IPS-20b (cell line): Measurements from ENCODE around the gene LIMS1.
A peak's percentile ranks its signal among the peaks of the same experiment; 100 is the strongest.

Experiments
- H3K27ac ChIP-seq: one replicate; pipeline ENCODE4 v1.5.1; 2013; ENCODE audit warnings: low read length
- H3K27me3 ChIP-seq: 2 replicates; pipeline ENCODE4 v1.6.1; 2013; ENCODE audit warnings: mild to moderate bottlenecking, low read length, inconsistent platforms; ENCODE audit not compliant: insufficient read depth
- H3K36me3 ChIP-seq: 2 replicates; pipeline ENCODE4 v1.6.1; 2013; ENCODE audit warnings: low read depth, mild to moderate bottlenecking, inconsistent platforms, low read length, moderate library complexity; ENCODE audit not compliant: insufficient read depth
- H3K4me1 ChIP-seq: 2 replicates; pipeline ENCODE4 v1.6.1; 2013; ENCODE audit warnings: mild to moderate bottlenecking, control low read depth, inconsistent platforms, low read length, moderate library complexity; ENCODE audit not compliant: insufficient read depth
- H3K4me3 ChIP-seq: 2 replicates; pipeline ENCODE4 v1.5.1; 2013; ENCODE audit warnings: mild to moderate bottlenecking, low read length, inconsistent platforms
- H3K9ac ChIP-seq: 2 replicates; pipeline ENCODE4 v1.6.1; 2013; ENCODE audit warnings: low read depth, mild to moderate bottlenecking, inconsistent platforms, low read length, moderate library complexity
- H3K9me3 ChIP-seq: 2 replicates; pipeline ENCODE4 v1.6.1; 2013; ENCODE audit warnings: mild to moderate bottlenecking, low read depth, low read length, inconsistent platforms; ENCODE audit not compliant: insufficient read depth

Gene LIMS1

GRCh38 chr2:108611021-108611420 is 76.8 kb downstream of the LIMS1 start:
- Histone ChIP-seq H3K4me1 (peaks cover 8% of the 10 kb centered on the region; the same call in 1 of the 2 replicates), H3K9me3 (no peaks in the 10 kb centered on the region), H3K27me3 (no peaks in the 10 kb centered on the region), H3K36me3 (no peaks in the 10 kb centered on the region), H3K4me3 (no peak overlapping the region), H3K27ac (no peak overlapping the region), H3K9ac (no peak overlapping the region)

DNA sequence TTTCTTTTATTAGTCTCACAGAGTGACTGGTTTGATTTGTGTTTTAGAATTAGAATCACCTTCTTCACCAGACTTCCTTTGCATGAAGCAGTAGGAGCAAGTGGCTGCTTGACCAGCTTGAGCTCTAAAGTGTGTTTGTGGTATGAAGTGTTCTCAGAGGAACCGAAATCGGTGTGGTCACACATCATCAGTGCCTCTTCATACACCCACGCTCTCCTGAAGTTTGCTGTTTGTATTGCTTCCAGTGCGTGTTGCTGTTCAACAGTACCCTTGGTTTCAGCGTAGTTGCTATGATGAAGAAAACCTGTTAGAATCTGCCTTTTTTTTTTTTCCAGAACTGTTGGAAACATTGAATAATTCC is 77.9 kb downstream of the LIMS1 start:
- no peak overlapping the region for H3K9ac ChIP-seq
- H3K9me3 ChIP-seq: no peaks in the 10 kb centered on the region
- no peak overlapping the region for H3K4me3 ChIP-seq

DNA sequence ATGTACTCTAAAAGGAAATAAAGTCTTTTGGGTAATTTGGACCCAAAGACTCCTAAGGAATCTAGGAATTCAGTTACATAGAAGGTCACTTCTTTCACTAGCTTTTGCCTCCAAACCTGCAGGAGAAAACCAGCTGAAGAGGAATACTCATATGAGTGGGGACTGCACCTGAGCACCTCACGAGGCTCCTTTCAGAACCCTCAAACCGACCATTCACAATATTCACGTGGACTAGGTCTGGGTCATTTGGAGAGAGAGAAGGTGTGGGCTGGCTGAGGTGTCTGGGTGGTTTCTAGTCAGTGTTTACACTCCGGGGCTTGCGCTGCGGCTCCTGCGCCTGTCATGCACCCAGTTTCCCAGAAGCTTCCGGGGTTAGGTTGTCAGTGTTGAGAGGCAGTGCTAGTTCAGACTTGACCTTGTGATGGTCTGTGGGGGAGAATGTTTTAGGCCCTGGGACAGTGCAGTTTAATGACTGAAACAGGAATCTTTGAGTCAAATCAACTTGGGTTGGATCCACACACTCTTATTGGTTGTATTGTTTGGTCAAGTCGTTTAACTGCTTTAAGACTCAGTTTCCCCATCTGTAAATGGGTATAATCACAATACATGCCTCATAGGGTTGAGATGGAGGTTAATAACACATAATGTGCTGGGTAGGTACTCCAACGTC is 78.4 kb downstream of the LIMS1 start:
- H3K27me3 ChIP-seq: no peaks in the 10 kb centered on the region
- H3K9ac ChIP-seq: no peak overlapping the region
- peaks cover 8% of the 10 kb centered on the region; the same call in 1 of the 2 replicates for H3K4me1 ChIP-seq
- no peaks in the 10 kb centered on the region for H3K9me3 ChIP-seq
- no peak overlapping the region for H3K27ac ChIP-seq
- H3K36me3 ChIP-seq: no peaks in the 10 kb centered on the region
- no peak overlapping the region for H3K4me3 ChIP-seq

More for the DNA sequence above, 77.9 kb downstream of the LIMS1 start:
- Histone ChIP-seq H3K27me3 (no peaks in the 10 kb centered on the region), H3K27ac (no peak overlapping the region), H3K36me3 (no peaks in the 10 kb centered on the region), H3K4me1 (peaks cover 8% of the 10 kb centered on the region; the same call in 1 of the 2 replicates)

- no peaks in the 10 kb centered on the region for H3K9me3 ChIP-seq
- no peaks in the 10 kb centered on the region for H3K36me3 ChIP-seq
- no peak overlapping the region for H3K4me3 ChIP-seq
- peaks cover 8% of the 10 kb centered on the region; the same call in 1 of the 2 replicates for H3K4me1 ChIP-seq
- peak overlapping the region; percentile 16; the same call in 1 of the 2 replicates for H3K9ac ChIP-seq
- no peak overlapping the region for H3K27ac ChIP-seq
- H3K27me3 ChIP-seq: no peaks in the 10 kb centered on the region
Observed at GRCh38 chr2:108613261-108614042, 79.2 kb downstream of the LIMS1 start.

DNA sequence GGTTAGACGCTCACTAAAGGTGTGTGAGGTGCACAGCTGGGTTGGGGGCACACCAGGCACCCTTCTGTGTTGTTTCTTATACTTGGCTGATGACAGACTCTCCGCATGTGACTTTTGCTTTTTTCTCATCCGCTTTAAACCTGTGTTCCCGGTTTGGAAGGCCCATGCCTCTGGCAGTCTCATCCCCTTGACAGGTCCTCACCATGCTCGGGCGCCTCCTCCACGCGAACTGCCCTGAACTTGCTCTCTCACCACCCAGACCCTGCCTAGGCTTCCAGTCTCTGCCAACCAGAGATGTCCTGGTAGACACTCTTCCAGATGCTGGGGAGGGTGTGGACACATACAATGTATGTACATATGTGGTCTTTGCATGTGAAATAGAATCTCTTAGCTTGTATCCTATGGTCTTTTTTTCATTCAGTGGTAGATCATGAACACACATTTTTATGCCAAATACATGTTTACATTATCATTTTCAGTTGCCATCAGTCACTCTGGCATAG is 79.8 kb downstream of the LIMS1 start:
- no peaks in the 10 kb centered on the region for H3K36me3 ChIP-seq
- H3K4me1 ChIP-seq: peaks cover 4% of the 10 kb centered on the region; the same call in 1 of the 2 replicates
- H3K9me3 ChIP-seq: no peaks in the 10 kb centered on the region
- no peak overlapping the region for H3K4me3 ChIP-seq
- no peak overlapping the region for H3K9ac ChIP-seq
- no peak overlapping the region for H3K27ac ChIP-seq
- no peaks in the 10 kb centered on the region for H3K27me3 ChIP-seq

- H3K4me3 ChIP-seq: no peak overlapping the region
- no peaks in the 10 kb centered on the region for H3K9me3 ChIP-seq
- H3K27ac ChIP-seq: no peak overlapping the region
- no peaks in the 10 kb centered on the region for H3K27me3 ChIP-seq
- H3K36me3 ChIP-seq: no peaks in the 10 kb centered on the region
- H3K9ac ChIP-seq: no peak overlapping the region
- no peaks in the 10 kb centered on the region for H3K4me1 ChIP-seq
Observed at GRCh38 chr2:108614659-108615058, 80.4 kb downstream of the LIMS1 start.

GRCh38 chr2:108615480-108616090 is 81.3 kb downstream of the LIMS1 start:
- H3K4me3 ChIP-seq: no peak overlapping the region
- peaks cover under 1% of the 10 kb centered on the region; the same call in 1 of the 2 replicates for H3K4me1 ChIP-seq
- no peak overlapping the region for H3K9ac ChIP-seq
- no peaks in the 10 kb centered on the region for H3K36me3 ChIP-seq
- no peaks in the 10 kb centered on the region for H3K27me3 ChIP-seq
- H3K27ac ChIP-seq: no peak overlapping the region
- no peaks in the 10 kb centered on the region for H3K9me3 ChIP-seq

DNA sequence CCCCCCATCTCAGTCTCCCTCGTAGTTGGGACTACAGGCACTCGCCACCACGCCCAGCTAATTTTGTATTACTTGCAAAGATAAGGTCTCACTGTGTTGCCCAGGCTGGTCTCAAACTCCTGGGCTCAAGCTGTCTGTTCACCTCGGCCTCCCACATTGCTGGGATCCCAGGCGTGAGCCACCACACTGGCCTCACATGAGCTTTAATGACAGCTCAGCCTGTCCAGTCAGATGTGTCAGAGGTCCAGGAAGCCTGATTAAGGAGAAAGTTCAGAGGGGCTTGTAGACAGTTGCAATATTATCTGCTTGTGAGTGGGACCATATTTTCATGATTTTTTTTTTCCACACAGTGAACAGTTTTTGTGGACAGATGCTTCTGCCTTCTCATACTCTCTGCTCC is 82.0 kb downstream of the LIMS1 start:
- Histone ChIP-seq H3K27ac (no peak overlapping the region), H3K9ac (no peak overlapping the region), H3K27me3 (no peaks in the 10 kb centered on the region), H3K36me3 (no peaks in the 10 kb centered on the region), H3K4me1 (peaks cover 8% of the 10 kb centered on the region; the same call in 1 of the 2 replicates), H3K9me3 (no peaks in the 10 kb centered on the region), H3K4me3 (no peak overlapping the region)

DNA sequence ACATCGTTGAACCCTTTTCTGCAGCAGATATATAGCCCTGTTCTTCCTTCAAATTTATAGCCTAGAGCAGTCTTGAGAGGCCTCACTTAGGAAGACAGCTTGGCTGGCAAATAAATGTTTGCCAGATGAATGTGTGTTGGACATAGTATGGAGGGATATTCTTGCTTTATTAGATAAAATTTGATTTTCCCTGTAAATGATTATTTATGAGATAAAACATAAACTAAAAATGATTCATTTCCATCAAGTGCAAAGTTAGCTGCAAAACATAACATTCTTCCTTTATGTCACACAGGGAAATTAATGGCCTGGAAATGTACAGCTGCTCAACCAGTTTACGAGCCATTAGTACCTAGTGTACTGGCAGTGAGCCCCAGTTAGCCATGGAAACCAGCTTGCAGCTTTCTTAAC is 82.5 kb downstream of the LIMS1 start:
- Histone ChIP-seq H3K9me3 (no peaks in the 10 kb centered on the region), H3K9ac (no peak overlapping the region), H3K36me3 (no peaks in the 10 kb centered on the region), H3K4me1 (peaks cover 12% of the 10 kb centered on the region; the same call in 1 of the 2 replicates), H3K27ac (no peak overlapping the region), H3K4me3 (no peak overlapping the region), H3K27me3 (no peaks in the 10 kb centered on the region)

GRCh38 chr2:108617617-108618016 is 83.3 kb downstream of the LIMS1 start:
- H3K4me3 ChIP-seq: no peak overlapping the region
- no peaks in the 10 kb centered on the region for H3K27me3 ChIP-seq
- no peaks in the 10 kb centered on the region for H3K9me3 ChIP-seq
- no peaks in the 10 kb centered on the region for H3K36me3 ChIP-seq
- H3K27ac ChIP-seq: no peak overlapping the region
- H3K4me1 ChIP-seq: peaks cover 21% of the 10 kb centered on the region; the same call in 1 of the 2 replicates
- no peak overlapping the region for H3K9ac ChIP-seq

DNA sequence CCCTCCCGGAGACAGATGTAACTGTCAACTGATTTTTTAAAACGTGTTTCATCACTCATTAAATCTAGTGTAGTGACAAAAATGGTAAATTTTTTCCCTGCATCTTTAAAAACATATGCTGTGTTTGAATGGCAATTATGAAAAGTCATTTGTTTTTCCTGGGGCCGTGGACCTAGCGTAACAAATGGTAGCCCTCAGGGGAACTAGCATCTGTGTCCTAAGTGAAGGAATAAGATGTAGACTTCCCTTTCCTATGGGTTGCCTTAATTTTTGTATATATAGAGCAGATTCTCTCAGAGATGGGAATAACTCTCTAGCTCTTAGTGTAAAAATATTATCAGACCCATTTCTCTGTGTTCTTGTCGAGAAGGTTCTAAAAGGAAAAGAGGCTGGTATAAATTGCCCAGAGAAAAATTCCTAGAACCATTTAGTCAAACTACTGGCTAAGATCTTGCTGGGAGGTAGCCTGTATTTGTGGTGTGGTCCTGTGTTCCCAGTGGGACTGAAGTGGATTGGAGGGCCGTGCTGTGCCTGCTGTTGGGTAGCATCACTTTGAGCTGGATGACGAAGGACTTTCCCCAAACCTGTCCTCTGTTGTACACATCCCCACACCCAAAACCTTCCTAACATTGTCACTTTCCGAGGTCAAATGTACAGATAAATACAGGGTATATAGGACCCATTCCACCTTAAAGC is 85.8 kb downstream of the LIMS1 start:
- Histone ChIP-seq H3K27ac (no peak overlapping the region), H3K4me3 (no peak overlapping the region), H3K4me1 (peaks cover 33% of the 10 kb centered on the region)

More for the DNA sequence above, 85.8 kb downstream of the LIMS1 start:
- no peaks in the 10 kb centered on the region for H3K9me3 ChIP-seq
- H3K9ac ChIP-seq: no peak overlapping the region
- H3K27me3 ChIP-seq: no peaks in the 10 kb centered on the region
- no peaks in the 10 kb centered on the region for H3K36me3 ChIP-seq
